HEK293 (cell line): ENCODE data around the gene THRAP3.

Experiments
- CTCF ChIA-PET: fragments of 350-600 bp; formaldehyde crosslinking; extraction: SDS; loops from one replicate; lab custom pipeline; 2021; ENCODE audit warnings: antibody characterized with exemption; lab: Yijun Ruan, JAX
- POLR2A ChIA-PET: fragments of 300-600 bp; formaldehyde crosslinking; extraction: SDS; loops from one replicate; lab custom pipeline; 2020; ENCODE audit warnings: antibody characterized with exemption, inconsistent platforms; lab: Yijun Ruan, JAX
- H3K27ac ChIP-seq: fragments of 200-500 bp; sonication (Bioruptor generic); 2 replicates; pipeline ENCODE4 v1.5.1; 2014; ENCODE audit warnings: low read depth, low read length, control low read depth, inconsistent platforms; ENCODE audit errors: extremely low read depth
- H3K36me3 ChIP-seq, 2 experiments: fragments of 200-500 bp in 1 of 2; sonication (Bioruptor generic) in 1 of 2; 1 replicate in 1 of 2; 2 replicates in 1 of 2; pipeline ENCODE4 v1.5.1; 2014 to 2017; ENCODE audit warnings: inconsistent platforms in 2 of 2, low read length in 2 of 2; ENCODE audit not compliant: control insufficient read depth in 2 of 2, insufficient read depth in 1 of 2
- H3K4me1 ChIP-seq: fragments of 200-500 bp; sonication (Bioruptor generic); 2 replicates; pipeline ENCODE4 v1.5.1; 2014; ENCODE audit warnings: mild to moderate bottlenecking, low read length, inconsistent platforms; ENCODE audit not compliant: control insufficient read depth, insufficient read depth
- H3K4me3 ChIP-seq: 2 replicates; pipeline ENCODE4 v1.5.1; 2011; ENCODE audit warnings: low read depth, mild to moderate bottlenecking, control low read depth, low read length, moderate library complexity
- H3K9me3 ChIP-seq: fragments of 200-500 bp; sonication (Bioruptor generic); 2 replicates; pipeline ENCODE4 v1.5.1; 2014; ENCODE audit warnings: low read depth, low read length, inconsistent platforms; ENCODE audit not compliant: control insufficient read depth, insufficient read depth
- BCL11B ChIP-seq: fragments of 450-650 bp; formaldehyde crosslinking; IDR thresholded peaks from 2 replicates; pipeline ENCODE4 v1.5.1; 2016; ENCODE audit warnings: low read depth, missing biosample characterization, missing genetic modification characterization
- BCL6B ChIP-seq: fragments of 450-650 bp; formaldehyde crosslinking; IDR thresholded peaks from 2 replicates; pipeline ENCODE4 v1.5.1; 2017; ENCODE audit warnings: missing biosample characterization, missing genetic modification characterization
- GLI4 ChIP-seq: fragments of 450-650 bp; formaldehyde crosslinking; IDR thresholded peaks from 2 replicates; pipeline ENCODE4 v1.5.1; 2016; ENCODE audit warnings: missing biosample characterization, missing genetic modification characterization
- GLIS2 ChIP-seq: fragments of 450-650 bp; formaldehyde crosslinking; IDR thresholded peaks from 2 replicates; pipeline ENCODE4 v1.5.1; 2016; ENCODE audit warnings: missing biosample characterization, missing genetic modification characterization
- HOXA7 ChIP-seq: sonication (generic); formaldehyde crosslinking; IDR thresholded peaks from 2 replicates; pipeline ENCODE4 v1.8.1; 2022; ENCODE audit warnings: missing genetic modification reagents, borderline replicate concordance
- KLF1 ChIP-seq: fragments of 450-650 bp; formaldehyde crosslinking; IDR thresholded peaks from 2 replicates; pipeline ENCODE4 v1.5.1; 2016; ENCODE audit warnings: missing biosample characterization, missing genetic modification characterization
- OVOL3 ChIP-seq: fragments of 450-650 bp; formaldehyde crosslinking; IDR thresholded peaks from 2 replicates; pipeline ENCODE4 v1.5.1; 2016; ENCODE audit warnings: missing biosample characterization, missing genetic modification characterization
- PATZ1 ChIP-seq: fragments of 450-650 bp; formaldehyde crosslinking; IDR thresholded peaks from 2 replicates; pipeline ENCODE4 v1.5.1; 2016; ENCODE audit warnings: missing biosample characterization, missing genetic modification characterization
- SCRT1 ChIP-seq: fragments of 450-650 bp; formaldehyde crosslinking; IDR thresholded peaks from 2 replicates; pipeline ENCODE4 v1.5.1; 2016; ENCODE audit warnings: missing biosample characterization, missing genetic modification characterization, borderline replicate concordance
- YY1 ChIP-seq: fragments of 450-650 bp; formaldehyde crosslinking; IDR thresholded peaks from 2 replicates; pipeline ENCODE4 v1.5.1; 2018; ENCODE audit warnings: missing biosample characterization, missing genetic modification characterization
- ZBTB11 ChIP-seq: fragments of 450-650 bp; formaldehyde crosslinking; conservative IDR thresholded peaks from 2 replicates; pipeline ENCODE4 v1.5.1; 2016; ENCODE audit warnings: low read depth, missing biosample characterization, missing genetic modification characterization
- ZNF112 ChIP-seq: fragments of 450-650 bp; formaldehyde crosslinking; IDR thresholded peaks from 2 replicates; pipeline ENCODE4 v1.5.0; 2017; ENCODE audit warnings: missing biosample characterization, missing genetic modification characterization
- ZNF155 ChIP-seq: fragments of 450-650 bp; formaldehyde crosslinking; IDR thresholded peaks from 2 replicates; pipeline ENCODE4 v1.5.1; 2016; ENCODE audit warnings: missing biosample characterization, missing genetic modification characterization
- ZNF184 ChIP-seq: fragments of 450-650 bp; IDR thresholded peaks from 2 replicates; pipeline ENCODE4 v1.5.1; 2018; ENCODE audit warnings: missing biosample characterization, mild to moderate bottlenecking, missing genetic modification characterization
- ZNF266 ChIP-seq: fragments of 450-650 bp; formaldehyde crosslinking; IDR thresholded peaks from 2 replicates; pipeline ENCODE4 v1.5.1; 2016; ENCODE audit warnings: missing biosample characterization, missing genetic modification characterization, low read depth
- ZNF311 ChIP-seq: fragments of 450-650 bp; formaldehyde crosslinking; IDR thresholded peaks from 2 replicates; pipeline ENCODE4 v1.5.1; 2017; ENCODE audit warnings: missing biosample characterization, missing genetic modification characterization, borderline replicate concordance
- ZNF341 ChIP-seq: fragments of 450-650 bp; formaldehyde crosslinking; IDR thresholded peaks from 2 replicates; pipeline ENCODE4; 2016; ENCODE audit warnings: low read depth, missing biosample characterization, missing genetic modification characterization
- ZNF350 ChIP-seq: fragments of 450-650 bp; formaldehyde crosslinking; IDR thresholded peaks from 2 replicates; pipeline ENCODE4 v1.5.0; 2017; ENCODE audit warnings: missing biosample characterization, mild to moderate bottlenecking, missing genetic modification characterization
- ZNF544 ChIP-seq: fragments of 450-650 bp; formaldehyde crosslinking; IDR thresholded peaks from 2 replicates; pipeline ENCODE4 v1.5.0; 2017; ENCODE audit warnings: missing biosample characterization, missing genetic modification characterization

THRAP3 gene

GRCh38 chr1:36327421-36328087 is 103.3 kb downstream of the THRAP3 start:
- POLR2A ChIA-PET, result no interaction called here
- Histone ChIP-seq H3K4me1 (no peaks in the 10 kb centered on the region; the same call in 1 of the 2 replicates), H3K4me3 (no peak overlapping the region), H3K9me3 (no peaks in the 10 kb centered on the region), H3K36me3 (no peaks in the 10 kb centered on the region), H3K27ac (no peak overlapping the region)
- CTCF ChIA-PET, result interaction anchor here (1.5 kb wide), 1 partner anchor 15 kb away, joined by 5 read pairs; no protein-coding TSS in a partner anchor
- TF ChIP-seq ZBTB11, result no peak

GRCh38 chr1:36328088-36328480 is 103.8 kb downstream of the THRAP3 start:
- Histone ChIP-seq H3K27ac (no peak overlapping the region), H3K36me3 (no peaks in the 10 kb centered on the region), H3K4me1 (no peaks in the 10 kb centered on the region; the same call in 1 of the 2 replicates), H3K4me3 (no peak overlapping the region), H3K9me3 (no peaks in the 10 kb centered on the region)
- POLR2A ChIA-PET, result no interaction called here
- TF ChIP-seq YY1 (tag by site-specific recombination) (no peak), ZNF266 (tag by site-specific recombination) (no peak), GLI4 (no peak), SCRT1 (tag by site-specific recombination) (no peak), HOXA7 (CRISPR knock-in tag) (no peak), ZNF311 (no peak)
- CTCF ChIA-PET, result no interaction called here

GRCh38 chr1:36328713-36329112 is 104.5 kb downstream of the THRAP3 start:
- POLR2A ChIA-PET, result no interaction called here
- no peak overlapping the region for H3K27ac ChIP-seq
- H3K9me3 ChIP-seq, result no peaks in the 10 kb centered on the region
- no peak overlapping the region for H3K4me3 ChIP-seq
- H3K36me3 ChIP-seq, result no peaks in the 10 kb centered on the region
- TF ChIP-seq BCL11B (no peak), ZNF155 (tag by site-specific recombination) (no peak), OVOL3 (tag by site-specific recombination) (no peak), GLIS2 (tag by site-specific recombination) (no peak), ZNF112 (tag by site-specific recombination) (0 out of 2 replicates have a peak, but pooled peaks have one; percentile 69), ZNF341 (tag by site-specific recombination) (no peak), ZNF350 (tag by site-specific recombination) (0 out of 2 replicates have a peak, but pooled peaks have one; percentile 50), BCL6B (tag by site-specific recombination) (peak; percentile 33; the same call in 1 of the 2 replicates), PATZ1 (no peak), ZNF184 (tag by site-specific recombination) (peak; percentile 73; the same call in 1 of the 2 replicates), KLF1 (tag by site-specific recombination) (peak; percentile 56), ZNF544 (tag by site-specific recombination) (peak; percentile 91)
- CTCF ChIA-PET, result no interaction called here
- no peaks in the 10 kb centered on the region for H3K4me1 ChIP-seq
